ENCODE measurements around the gene ASIP.
"Not testable (repeated sequence)": the region's sequence is repeated elsewhere in the genome, so short reads cannot be mapped to it uniquely, and the experiment has no call there.

The ASIP gene

DNA sequence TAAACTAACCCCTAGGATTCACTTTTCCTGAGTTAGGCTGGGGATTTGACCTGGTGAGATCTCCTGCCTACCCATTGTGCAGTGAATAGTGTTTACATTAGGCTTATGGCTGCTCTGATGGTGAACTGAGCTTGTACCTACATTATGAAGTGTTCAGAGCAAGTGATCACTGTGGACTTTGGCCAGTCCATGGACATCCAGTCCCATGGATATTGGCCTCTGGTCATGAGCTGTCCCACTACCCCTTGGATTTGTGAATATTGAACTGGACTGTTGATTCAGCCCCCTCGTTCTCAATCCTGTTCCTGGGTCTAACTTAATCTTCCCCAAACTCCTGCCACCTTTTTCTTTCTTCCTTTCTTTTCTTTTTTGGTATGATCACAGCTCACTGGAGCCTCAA is 13.8 kb downstream of the ASIP start:
- no peak for TF ChIP-seq CTCF (IDR thresholded peaks at IDR 0.05; ENCODE audit: control insufficient read depth, extremely low read depth, insufficient read depth)
- no peak overlapping the region for H3K4me3 ChIP-seq (ENCODE audit: low read depth, low read length)
- DNase-seq (ENCODE audit: low read depth) = no peak

DNA sequence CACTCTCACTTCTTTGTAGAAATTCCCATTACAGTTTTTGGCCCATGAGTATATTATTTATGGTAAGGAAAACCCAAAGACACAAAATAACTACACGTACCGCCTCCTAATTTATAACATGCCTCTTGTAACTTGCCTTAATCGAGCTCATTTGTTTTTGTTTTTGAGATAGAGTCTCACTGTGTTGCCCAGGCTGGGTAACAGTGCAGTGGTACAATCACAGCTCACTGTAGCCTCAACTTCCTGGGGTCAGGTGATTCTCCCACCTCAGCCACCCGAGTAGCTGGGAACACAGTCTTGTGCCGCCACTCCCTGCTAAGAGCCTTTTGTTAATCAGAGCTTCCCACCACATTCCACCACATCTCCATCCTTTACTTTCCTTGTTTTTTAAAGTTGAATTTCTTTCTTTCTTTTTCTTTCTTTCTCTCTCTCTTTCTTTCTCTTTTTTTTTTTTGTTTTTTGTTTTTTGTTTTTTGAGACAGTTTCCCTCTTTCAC is 15.5 kb downstream of the ASIP start:
- H3K4me3 ChIP-seq (ENCODE audit: low read depth, low read length) = no peak overlapping the region
- no peak for DNase-seq (ENCODE audit: low read depth)
- no peak for TF ChIP-seq CTCF (IDR thresholded peaks at IDR 0.05; ENCODE audit: control insufficient read depth, extremely low read depth, insufficient read depth)

- no peak overlapping the region for H3K4me3 ChIP-seq (ENCODE audit: low read depth, low read length)
- TF ChIP-seq CTCF (IDR thresholded peaks at IDR 0.05; ENCODE audit: control insufficient read depth, extremely low read depth, insufficient read depth) = no peak
- DNase-seq (ENCODE audit: low read depth) = no peak
Measured at GRCh38 chr20:34260208-34260942, 19.2 kb downstream of the ASIP start.

DNA sequence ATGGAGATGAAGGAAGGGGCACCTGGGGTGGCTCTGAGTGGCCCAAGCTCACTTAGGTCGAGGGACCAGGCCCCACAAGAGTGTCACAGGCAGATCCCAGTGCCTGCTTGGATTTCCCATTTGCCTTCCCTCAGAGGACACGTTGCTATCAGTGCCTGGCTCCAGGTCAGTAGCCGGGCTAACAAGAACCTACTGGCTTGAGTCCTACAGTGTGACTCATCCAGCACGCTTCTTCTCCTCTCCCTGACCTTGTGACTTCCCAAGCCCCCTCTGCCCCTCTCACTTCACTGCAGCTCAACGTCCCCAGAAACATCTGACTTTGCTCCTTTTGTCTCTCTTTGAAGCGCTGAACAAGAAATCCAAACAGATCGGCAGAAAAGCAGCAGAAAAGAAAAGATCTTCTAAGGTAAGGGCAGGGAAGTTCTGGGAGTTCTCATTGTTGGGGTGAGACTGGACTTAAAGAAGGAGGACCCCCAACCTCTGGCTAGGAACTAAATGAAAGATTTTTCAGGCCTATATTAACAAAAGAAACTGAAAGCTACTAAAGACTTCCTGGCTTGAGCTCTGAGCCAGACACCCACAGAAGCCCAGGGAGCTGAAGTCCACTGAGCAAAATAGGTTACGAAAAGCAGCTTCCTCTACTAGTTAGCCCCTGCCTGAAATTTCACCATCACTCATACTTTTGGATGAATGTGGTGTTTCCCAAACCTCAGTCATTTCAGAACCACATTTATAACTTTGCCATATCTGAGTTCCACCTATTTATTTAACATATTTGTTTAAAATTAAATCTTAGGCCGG is 21.5 kb downstream of the ASIP start:
- H3K4me3 ChIP-seq (ENCODE audit: low read depth, low read length) = no peak overlapping the region
- TF ChIP-seq CTCF (IDR thresholded peaks at IDR 0.05; ENCODE audit: control insufficient read depth, extremely low read depth, insufficient read depth) = no peak
- DNase-seq (ENCODE audit: low read depth) = no peak

DNA sequence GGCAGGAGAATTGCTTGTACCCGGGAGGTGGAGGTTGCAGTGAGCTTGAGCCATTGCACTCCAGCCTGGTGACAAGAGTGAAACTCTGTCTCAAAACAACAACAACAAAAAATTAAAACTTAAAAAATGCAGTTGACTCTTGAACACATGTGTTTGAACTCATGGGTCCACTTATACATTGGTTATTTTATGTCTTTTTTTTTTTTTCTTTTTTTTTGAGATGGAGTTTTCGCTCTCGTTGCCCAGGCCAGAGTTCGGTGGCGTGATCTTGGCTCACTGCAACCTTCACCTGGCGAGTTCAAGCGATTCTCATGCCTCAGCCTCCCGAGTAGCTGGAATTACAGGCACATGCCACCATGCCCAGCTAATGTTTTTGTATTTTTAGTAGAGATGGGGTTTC is 22.2 kb downstream of the ASIP start:
- not testable (repeated sequence) for DNase-seq (ENCODE audit: low read depth); H3K4me3 ChIP-seq (ENCODE audit: low read depth, low read length)

DNA sequence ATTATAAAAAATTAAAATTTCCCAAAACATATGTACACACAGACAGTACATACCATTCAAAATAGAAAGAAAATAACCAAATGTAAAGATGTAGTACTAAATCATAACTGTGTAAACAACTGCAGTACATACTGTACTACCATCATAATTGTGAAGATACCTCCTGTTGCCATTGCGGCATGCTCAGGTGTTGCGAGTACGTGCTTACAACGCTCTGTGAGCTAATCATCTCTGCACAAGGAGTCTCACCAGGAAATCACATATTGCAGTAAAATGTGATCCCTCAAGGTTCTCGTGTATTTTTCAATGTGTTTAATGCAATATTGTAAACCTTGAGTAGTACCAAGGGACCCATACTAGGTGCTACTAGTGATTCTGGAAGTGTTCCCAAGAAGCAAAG is 22.9 kb downstream of the ASIP start:
- no peak for TF ChIP-seq CTCF (IDR thresholded peaks at IDR 0.05; ENCODE audit: control insufficient read depth, extremely low read depth, insufficient read depth)
- no peak overlapping the region for H3K4me3 ChIP-seq (ENCODE audit: low read depth, low read length)
- DNase-seq (ENCODE audit: low read depth) = peak; percentile 92

GRCh38 chr20:34268145-34268544 is 26.9 kb downstream of the ASIP start:
- no peak for TF ChIP-seq CTCF (IDR thresholded peaks at IDR 0.05; ENCODE audit: control insufficient read depth, extremely low read depth, insufficient read depth)
- no peak for DNase-seq (ENCODE audit: low read depth)
- no peak overlapping the region for H3K4me3 ChIP-seq (ENCODE audit: low read depth, low read length)
